Stimulated activated CD8-positive, alpha-beta memory T cell treated with anti-CD3 and anti-CD28 coated beads, Interleukin-12 subunit alpha, Interleukin-12 subunit beta, amount 100 ng/mL, for 24 hours (primary cell): Measurements from ENCODE around the gene MANF.
A peak's percentile ranks its signal among the peaks of the same experiment; 100 is the strongest.
"Not testable (repeated sequence)": the region's sequence is repeated elsewhere in the genome, so short reads cannot be mapped to it uniquely, and the experiment has no call there.

Experiments used
- DNase-seq: peaks from one replicate; pipeline ENCODE4 v3.0.0-alpha.2; 2020; ENCODE audit errors: extremely low read depth

Gene MANF

DNA sequence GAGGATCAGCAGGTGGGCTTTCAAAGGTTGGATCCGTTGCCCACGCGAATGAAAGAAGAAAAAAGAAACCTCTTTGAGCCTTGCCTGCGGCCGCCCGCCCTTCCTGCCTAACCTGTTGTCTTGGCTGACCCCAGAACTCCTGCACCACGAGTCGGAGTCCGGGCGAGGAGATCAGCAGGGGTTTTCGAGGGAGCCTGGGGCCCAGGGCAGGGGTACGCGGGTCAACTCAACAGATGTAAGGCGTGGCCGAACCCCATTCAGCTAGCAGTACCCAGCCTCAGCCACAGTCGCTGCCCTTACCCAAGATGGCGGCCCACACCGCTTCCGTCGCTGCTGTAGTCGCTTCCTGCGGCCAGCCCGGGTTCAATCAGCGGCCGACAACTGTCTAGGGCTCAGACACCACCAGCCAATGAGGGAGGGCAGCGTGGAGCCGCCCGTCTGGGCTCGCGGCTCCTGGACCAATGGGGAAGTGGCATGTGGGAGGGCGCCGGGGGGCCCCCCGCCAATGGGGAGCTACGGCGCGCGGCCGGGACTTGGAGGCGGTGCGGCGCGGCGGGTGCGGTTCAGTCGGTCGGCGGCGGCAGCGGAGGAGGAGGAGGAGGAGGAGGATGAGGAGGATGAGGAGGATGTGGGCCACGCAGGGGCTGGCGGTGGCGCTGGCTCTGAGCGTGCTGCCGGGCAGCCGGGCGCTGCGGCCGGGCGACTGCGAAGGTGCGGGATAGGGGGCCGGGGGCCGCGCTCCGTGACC, at the start of gene MANF:
TSS of gene MANF (plus strand) at position 566 of the 748 bp plus-strand sequence. CDS start at position 618, 52 bp downstream.
- DNase-seq, result peak; percentile 95

GRCh38 chr3:51336261-51336660, 48.8 kb upstream of the MANF start:
- no peak for DNase-seq

GRCh38 chr3:51337666-51338065, 47.4 kb upstream of the MANF start:
- DNase-seq, result no peak

DNA sequence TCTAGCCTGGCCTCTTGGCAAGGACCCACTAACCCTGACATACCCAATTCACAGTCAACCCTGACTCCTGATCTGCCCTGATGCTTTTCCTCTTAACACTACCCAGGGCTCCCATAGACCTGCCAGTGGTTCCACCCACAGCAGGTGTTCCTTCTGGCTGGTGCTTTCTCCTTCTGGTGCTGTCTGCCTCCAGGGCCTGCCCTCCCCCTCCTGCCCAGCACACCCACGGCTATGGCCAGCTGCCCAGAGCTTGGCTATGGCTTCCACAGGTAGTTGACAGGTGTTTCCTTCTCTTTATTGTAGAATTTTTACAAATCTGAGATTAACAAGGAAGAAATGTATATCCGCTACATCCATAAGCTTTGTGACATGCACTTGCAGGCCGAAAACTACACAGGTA, 46.5 kb upstream of the MANF start:
- DNase-seq, result no peak

DNA sequence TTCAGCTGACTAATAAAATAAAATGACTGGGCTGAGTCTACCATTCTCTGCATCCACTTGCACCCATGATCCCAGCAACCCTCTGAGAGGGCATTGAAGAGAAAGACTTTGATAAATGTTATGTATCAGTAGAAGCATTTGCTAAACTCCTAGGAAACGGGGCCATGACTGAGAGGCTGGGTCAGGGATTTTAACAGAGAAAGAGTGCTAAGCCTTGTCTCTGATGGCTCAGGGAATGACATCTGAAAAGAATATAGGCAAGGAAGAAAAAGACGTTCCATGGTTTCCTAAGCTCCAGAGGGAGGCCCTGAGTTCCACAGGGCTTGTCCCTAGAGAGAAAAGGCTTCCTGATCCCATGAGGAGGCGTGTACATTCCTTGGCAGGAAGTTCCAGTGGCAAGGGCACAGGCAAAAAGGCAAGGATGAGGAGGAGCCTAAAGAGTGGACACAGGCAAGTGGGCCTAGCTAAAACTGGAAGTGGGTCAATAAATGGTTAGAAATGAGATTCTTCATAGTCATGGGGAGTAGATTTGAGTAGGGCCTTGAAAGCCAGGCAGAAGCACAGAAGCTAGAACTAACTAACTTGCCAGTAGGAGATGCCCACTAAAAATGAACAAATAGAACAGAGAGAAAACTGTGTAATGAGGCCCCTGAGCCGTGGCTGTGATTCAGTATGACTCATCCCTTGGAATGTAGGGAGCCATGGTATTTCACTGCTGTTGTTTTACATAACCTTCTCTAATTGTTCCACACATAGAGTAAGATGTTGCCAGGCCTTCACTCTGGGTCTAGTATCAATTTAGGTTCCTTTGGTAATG, 44.9 kb upstream of the MANF start:
- DNase-seq, result no peak

DNA sequence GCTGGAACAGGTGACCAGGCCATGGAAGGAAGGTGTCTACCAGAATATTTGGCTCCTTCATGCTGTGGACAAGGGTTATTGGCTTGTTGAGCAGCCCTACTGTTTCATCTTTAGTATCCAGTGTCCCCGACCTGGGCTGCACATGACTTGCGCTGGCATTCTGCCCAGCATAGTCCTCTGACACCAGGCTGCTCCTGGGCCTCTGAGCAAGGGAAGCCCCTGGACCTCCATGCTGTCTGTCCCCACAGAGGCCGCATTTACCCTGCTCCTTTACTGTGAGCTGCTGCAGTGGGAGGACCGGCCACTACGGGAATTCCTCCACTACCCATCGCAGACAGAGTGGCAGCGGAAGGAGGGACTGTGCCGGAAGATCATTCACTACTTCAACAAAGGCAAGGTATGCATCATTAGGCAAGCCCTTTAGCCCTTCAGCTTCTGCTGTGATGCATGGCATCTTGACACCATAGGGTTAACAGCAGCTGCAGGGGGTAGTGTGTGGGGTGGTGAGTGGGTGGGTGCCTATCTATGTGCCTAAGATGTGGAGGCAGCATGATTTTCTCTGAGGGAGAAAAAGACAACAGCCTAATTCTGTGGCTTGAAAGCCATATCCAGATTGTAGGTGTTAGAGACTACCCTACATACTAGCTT, 44.0 kb upstream of the MANF start:
- DNase-seq, result no peak

DNA sequence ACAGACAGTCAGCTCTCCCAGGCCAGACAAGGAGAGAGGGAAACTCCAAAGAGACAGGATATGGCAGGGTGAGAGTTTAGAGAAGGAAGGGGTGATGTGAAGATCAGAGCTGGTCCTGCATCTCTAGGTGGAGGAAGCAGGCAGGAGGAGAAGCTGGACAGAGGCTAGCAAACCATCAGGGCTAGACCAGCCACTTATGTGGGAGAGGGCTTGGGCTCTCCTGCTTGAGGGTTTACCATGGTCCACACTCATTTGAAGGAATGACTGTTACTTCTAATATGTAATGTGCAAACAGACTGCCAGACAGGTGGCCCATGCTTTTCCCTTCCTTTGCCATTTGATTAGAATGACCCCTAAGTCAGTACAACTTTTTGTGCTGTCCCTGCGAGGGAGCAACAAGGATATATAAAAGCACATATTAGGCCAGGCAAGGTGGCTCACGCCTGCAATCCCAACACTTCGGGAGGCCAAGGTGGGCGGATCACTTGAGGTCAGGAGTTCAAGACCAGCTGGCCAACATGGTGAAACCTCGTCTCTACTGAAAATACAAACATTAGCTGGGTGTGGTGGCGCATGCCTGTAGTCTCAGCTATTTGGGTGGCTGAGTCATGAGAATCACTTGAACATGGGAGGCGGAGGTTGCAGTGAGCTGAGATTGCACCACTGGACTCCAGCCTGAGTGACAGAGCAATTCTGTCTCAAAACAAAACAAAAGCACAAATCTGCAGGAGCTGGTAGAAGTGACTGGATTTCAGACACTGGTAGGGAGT, 41.0 kb upstream of the MANF start:
- no peak for DNase-seq

DNA sequence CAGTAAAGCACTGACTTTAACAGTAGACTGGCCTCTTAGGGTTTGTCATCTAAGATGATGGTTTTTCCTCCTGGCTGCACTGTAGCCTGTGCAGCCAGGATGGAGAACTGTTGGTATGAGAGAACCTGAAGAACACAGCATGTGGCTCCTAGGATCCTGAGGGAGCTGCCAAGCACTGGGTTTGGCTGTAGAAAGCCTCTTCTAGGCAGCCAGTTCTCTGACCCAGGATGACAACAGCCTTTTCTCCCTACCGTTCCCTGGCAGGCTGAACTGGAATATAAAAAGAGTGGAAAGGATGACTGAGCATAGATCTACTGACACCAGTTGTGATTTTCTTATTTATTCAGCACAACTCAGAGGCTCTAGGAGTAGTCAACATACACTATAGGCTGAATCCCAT, 34.3 kb upstream of the MANF start:
- DNase-seq, result no peak

GRCh38 chr3:51353131-51353530, 32.0 kb upstream of the MANF start:
- DNase-seq, result no peak

GRCh38 chr3:51353691-51354090, 31.4 kb upstream of the MANF start:
- no peak for DNase-seq

DNA sequence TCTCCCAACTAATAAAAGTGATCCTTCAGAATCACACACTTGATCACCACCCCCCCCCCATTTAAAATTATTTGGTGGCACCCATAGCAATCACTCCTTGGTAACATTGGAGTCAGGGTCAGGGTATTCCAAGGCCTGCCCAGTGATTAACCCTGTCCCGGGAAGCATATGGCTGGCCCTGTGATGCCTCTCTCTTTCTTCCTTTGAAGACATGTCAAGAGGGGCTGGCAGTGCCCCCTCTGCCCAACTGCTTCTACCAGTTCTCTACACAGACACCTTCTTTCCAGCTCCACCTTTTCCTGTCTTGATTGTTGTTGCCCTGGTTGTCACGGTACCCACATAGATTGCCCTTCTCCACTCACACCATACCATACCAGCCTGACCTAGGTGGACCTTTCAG, 30.9 kb upstream of the MANF start:
- no peak for DNase-seq

DNA sequence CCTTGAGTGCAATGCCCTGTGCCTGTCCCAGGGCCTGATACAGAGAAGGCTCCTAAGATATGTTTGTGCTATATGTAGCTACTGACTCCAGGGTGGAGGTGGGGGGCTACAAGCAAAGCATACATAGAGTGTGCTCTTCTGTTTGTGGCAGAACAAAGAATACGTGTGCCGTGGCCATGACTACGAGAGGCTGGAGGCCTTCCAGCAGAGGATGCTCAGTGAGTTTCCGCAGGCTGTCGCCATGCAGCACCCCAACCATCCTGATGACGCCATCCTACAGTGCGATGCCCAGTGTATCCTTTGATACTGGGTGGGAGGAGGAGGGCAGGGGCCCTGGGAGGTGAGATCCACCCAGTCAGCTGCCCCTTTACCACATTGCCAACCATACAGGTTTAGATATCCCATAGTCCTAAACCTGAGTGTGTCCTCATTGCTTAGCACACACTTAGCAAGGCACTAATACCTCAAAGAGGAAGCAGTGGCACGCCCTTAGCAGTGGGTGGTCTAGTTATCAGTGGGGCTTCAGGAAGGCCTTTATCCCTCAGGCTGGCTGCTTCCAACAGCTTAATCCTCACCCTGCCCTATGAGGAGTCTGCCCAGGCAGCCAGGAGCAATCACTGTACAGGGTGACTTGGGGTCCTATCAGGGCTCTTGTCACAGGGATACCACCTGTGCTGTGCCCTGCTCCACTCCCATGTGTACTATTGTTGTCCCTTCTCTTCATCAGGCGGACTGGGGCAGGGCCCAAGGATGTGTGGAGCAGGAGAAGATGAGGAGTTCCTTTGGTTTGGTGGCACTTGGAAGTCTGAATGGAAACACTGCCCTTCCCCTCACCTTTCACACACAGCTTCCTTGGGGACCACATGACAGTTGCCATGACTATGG, 30.1 kb upstream of the MANF start:
- DNase-seq, result no peak

- DNase-seq, result no peak
Measured at GRCh38 chr3:51355891-51356578, 29.1 kb upstream of the MANF start.

DNA sequence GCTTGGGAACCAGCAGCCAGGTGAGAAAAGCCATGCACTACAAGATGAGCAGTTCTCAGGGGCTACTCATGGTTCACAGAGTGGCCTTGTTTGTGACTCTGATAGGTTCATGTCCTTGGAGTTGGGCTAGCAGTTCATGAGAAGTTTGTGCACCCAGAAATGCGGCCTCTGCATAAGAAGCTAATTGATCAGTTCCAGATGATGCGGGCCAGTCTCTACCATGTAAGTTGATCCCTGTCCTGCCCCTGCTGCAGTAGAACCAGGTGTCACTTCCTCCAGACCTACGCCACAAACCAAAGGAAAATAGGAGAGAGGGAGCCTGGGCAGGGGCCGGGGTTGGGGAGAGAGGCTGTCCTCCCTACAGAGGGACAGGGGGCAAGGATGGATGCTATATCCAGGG, 27.2 kb upstream of the MANF start:
- DNase-seq, result no peak

GRCh38 chr3:51358981-51359380, 26.1 kb upstream of the MANF start:
- no peak for DNase-seq

GRCh38 chr3:51360806-51361205, 24.3 kb upstream of the MANF start:
- DNase-seq, result no peak

DNA sequence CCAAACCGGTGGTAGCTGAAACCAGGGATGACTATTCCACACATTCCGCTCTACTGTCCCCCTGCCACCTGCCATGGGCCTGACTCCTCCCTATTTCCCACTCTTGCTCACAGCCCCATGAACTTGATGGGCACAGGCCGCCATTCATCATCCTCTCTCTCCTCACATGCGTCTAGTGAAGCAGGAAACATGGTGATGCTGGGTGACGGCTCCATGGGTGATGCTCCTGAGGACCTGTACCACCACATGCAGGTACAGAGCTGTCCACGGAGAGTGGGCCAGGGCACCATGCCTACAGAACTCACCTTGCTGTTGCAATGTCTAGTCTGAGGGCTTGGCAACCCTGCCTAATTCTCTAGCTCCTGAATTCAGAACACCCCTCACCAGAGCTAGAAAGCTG, 23.3 kb upstream of the MANF start:
- no peak for DNase-seq

GRCh38 chr3:51362476-51362875, 22.6 kb upstream of the MANF start:
- DNase-seq, result no peak

- not testable (repeated sequence) for DNase-seq
Measured at GRCh38 chr3:51368276-51368675, 16.8 kb upstream of the MANF start.

GRCh38 chr3:51371943-51372557, 13.0 kb upstream of the MANF start:
- DNase-seq, result no peak
